WTC11 (cell line): ENCODE results near the gene SETD3. TPM values are rescaled to one million over a fixed set of nuclear protein-coding genes. Genes with fewer than 3 reads are reported as not detected.

ENCODE experiments used
- ATAC-seq: fragments of 200-7000 bp; cut with Tn5 transposase; 2 replicates; pipeline ENCODE4 v1.10.0; 2021; ENCODE audit warnings: mild to moderate bottlenecking, moderate library complexity
- CTCF ChIA-PET: fragments of 300-600 bp; sonication (Branson Sonifier 250); formaldehyde crosslinking; loops from one replicate; lab custom pipeline; 2021; ENCODE audit warnings: antibody characterized with exemption; lab: Charles Lee
- POLR2A ChIA-PET: fragments of 350-600 bp; sonication (Branson Sonifier 250); formaldehyde crosslinking; loops from one replicate; lab custom pipeline; 2021; ENCODE audit warnings: antibody characterized with exemption; lab: Charles Lee
- DNase-seq: peaks from one replicate; pipeline ENCODE4 v3.0.0; 2021; ENCODE audit warnings: low spot score
- H3K27ac Mint-ChIP-seq: 2 replicates; pipeline ENCODE4 v1.8.0; 2021; ENCODE audit warnings: mixed read lengths
- H3K27me3 Mint-ChIP-seq: 2 replicates; pipeline ENCODE4 v1.8.0; 2021; ENCODE audit warnings: low read depth, mild to moderate bottlenecking, moderate library complexity, mixed read lengths
- H3K36me3 Mint-ChIP-seq: 2 replicates; pipeline ENCODE4 v1.8.0; 2021; ENCODE audit warnings: mixed read lengths
- H3K4me1 Mint-ChIP-seq: 2 replicates; pipeline ENCODE4 v1.8.0; 2022; ENCODE audit warnings: mixed read lengths
- H3K4me3 Mint-ChIP-seq: 2 replicates; pipeline ENCODE4 v1.8.0; 2021; ENCODE audit warnings: mild to moderate bottlenecking, moderate library complexity, mixed read lengths
- H3K9me3 Mint-ChIP-seq: 2 replicates; pipeline ENCODE4 v1.8.0; 2021; ENCODE audit warnings: mixed read lengths
- ATF1 ChIP-seq: sonication (generic); formaldehyde crosslinking; IDR thresholded peaks from 2 replicates; pipeline ENCODE4 v1.8.1; 2023; ENCODE audit warnings: mild to moderate bottlenecking, moderate library complexity, missing genetic modification reagents
- ESRRA ChIP-seq: sonication (generic); formaldehyde crosslinking; IDR thresholded peaks from 2 replicates; pipeline ENCODE4 v1.8.1; 2022; ENCODE audit warnings: mild to moderate bottlenecking, missing genetic modification reagents, borderline replicate concordance
- FOXJ3 ChIP-seq: sonication (generic); formaldehyde crosslinking; IDR thresholded peaks from 2 replicates; pipeline ENCODE4 v1.9.0; 2021; ENCODE audit warnings: missing genetic modification reagents, mild to moderate bottlenecking, borderline replicate concordance
- NFYB ChIP-seq: sonication (generic); formaldehyde crosslinking; conservative IDR thresholded peaks from 2 replicates; pipeline ENCODE4 v1.8.0; 2022; ENCODE audit warnings: low read depth, missing genetic modification reagents
- NR1H2 ChIP-seq: sonication (generic); formaldehyde crosslinking; IDR thresholded peaks from 2 replicates; pipeline ENCODE4 v1.9.0; 2021; ENCODE audit warnings: mild to moderate bottlenecking, moderate library complexity, missing genetic modification reagents
- OVOL2 ChIP-seq: fragments of 250-450 bp; sonication (Bioruptor Pico); IDR thresholded peaks from 2 replicates; pipeline ENCODE4 v1.9.0; 2021; ENCODE audit warnings: mild to moderate bottlenecking, borderline replicate concordance
- PRRX2 ChIP-seq: fragments of 250-450 bp; sonication (Bioruptor Pico); IDR thresholded peaks from 2 replicates; pipeline ENCODE4 v1.8.0; 2021; ENCODE audit warnings: mild to moderate bottlenecking
- RORB ChIP-seq: fragments of 250-450 bp; sonication (Bioruptor Pico); IDR thresholded peaks from 2 replicates; pipeline ENCODE4 v1.9.0; 2021; ENCODE audit warnings: mild to moderate bottlenecking
- SOX15 ChIP-seq: fragments of 250-450 bp; sonication (Bioruptor Pico); IDR thresholded peaks from 2 replicates; pipeline ENCODE4 v1.9.0; 2021; ENCODE audit warnings: mild to moderate bottlenecking
- SP1 ChIP-seq: sonication (generic); formaldehyde crosslinking; conservative IDR thresholded peaks from 2 replicates; pipeline ENCODE4 v1.8.1; 2022; ENCODE audit warnings: missing genetic modification reagents
- ZBTB21 ChIP-seq: sonication (generic); formaldehyde crosslinking; IDR thresholded peaks from 2 replicates; pipeline ENCODE4 v1.8.1; 2023; ENCODE audit warnings: mild to moderate bottlenecking, missing genetic modification reagents, borderline replicate concordance
- ZNF138 ChIP-seq: sonication (generic); formaldehyde crosslinking; conservative IDR thresholded peaks from 2 replicates; pipeline ENCODE4 v1.8.1; 2022; ENCODE audit warnings: mild to moderate bottlenecking, moderate library complexity, missing genetic modification reagents
- ZNF263 ChIP-seq: sonication (generic); formaldehyde crosslinking; IDR thresholded peaks from 2 replicates; pipeline ENCODE4 v1.8.1; 2022; ENCODE audit warnings: low read depth, mild to moderate bottlenecking, moderate library complexity, missing genetic modification reagents
- ZNF396 ChIP-seq: fragments of 250-450 bp; sonication (Bioruptor Pico); IDR thresholded peaks from 2 replicates; pipeline ENCODE4 v1.8.0; 2021; ENCODE audit warnings: mild to moderate bottlenecking, moderate library complexity, borderline replicate concordance
- ZNF423 ChIP-seq: fragments of 250-450 bp; sonication (Bioruptor Pico); IDR thresholded peaks from 2 replicates; pipeline ENCODE4 v2.1.2; 2022; ENCODE audit warnings: mild to moderate bottlenecking, moderate library complexity
- ZNF671 ChIP-seq: fragments of 250-450 bp; sonication (Bioruptor Pico); IDR thresholded peaks from 2 replicates; pipeline ENCODE4 v1.8.0; 2021; ENCODE audit warnings: mild to moderate bottlenecking
- total RNA-seq: library from RNA; stranded (reverse); gene quantifications from 3 replicates; pipeline ENCODE4 v1.2.3, GENCODE V29; 2021
- TF ChIP-seq, protein P1 (sequence below): sonication (generic); formaldehyde crosslinking; IDR thresholded peaks from 2 replicates; pipeline ENCODE4 v1.8.1; 2023; ENCODE audit warnings: mild to moderate bottlenecking, missing genetic modification reagents, borderline replicate concordance
- TF ChIP-seq, protein P2 (sequence below): sonication (generic); formaldehyde crosslinking; IDR thresholded peaks from 2 replicates; pipeline ENCODE4 v1.8.0; 2023; ENCODE audit warnings: missing genetic modification reagents
- TF ChIP-seq, protein P3 (sequence below): sonication (generic); formaldehyde crosslinking; IDR thresholded peaks from 2 replicates; pipeline ENCODE4 v1.8.1; 2022; ENCODE audit warnings: mild to moderate bottlenecking, missing genetic modification reagents, moderate library complexity, borderline replicate concordance
- TF ChIP-seq, protein P4 (sequence below): sonication (generic); formaldehyde crosslinking; IDR thresholded peaks from 2 replicates; pipeline ENCODE4 v1.8.0; 2022; ENCODE audit warnings: mild to moderate bottlenecking, missing genetic modification reagents
- TF ChIP-seq, protein P5 (sequence below): fragments of 200-600 bp; IDR thresholded peaks from 2 replicates; pipeline ENCODE4 v1.8.0; 2022; ENCODE audit warnings: antibody characterized with exemption
- TF ChIP-seq, protein P6 (sequence below): sonication (generic); formaldehyde crosslinking; IDR thresholded peaks from 2 replicates; pipeline ENCODE4 v1.8.1; 2022; ENCODE audit warnings: low read depth, mild to moderate bottlenecking, moderate library complexity, missing genetic modification reagents, borderline replicate concordance
- TF ChIP-seq, protein P7 (sequence below): sonication (generic); formaldehyde crosslinking; IDR thresholded peaks from 2 replicates; pipeline ENCODE4 v1.8.1; 2022; ENCODE audit warnings: mild to moderate bottlenecking, moderate library complexity, missing genetic modification reagents
- TF ChIP-seq, protein P8 (sequence below): sonication (generic); formaldehyde crosslinking; IDR thresholded peaks from 2 replicates; pipeline ENCODE4 v1.8.0; 2022; ENCODE audit warnings: mild to moderate bottlenecking, missing genetic modification reagents

The SETD3 gene
- total RNA-seq, 1 experiment from 2014 or later = 53.1 TPM

DNA sequence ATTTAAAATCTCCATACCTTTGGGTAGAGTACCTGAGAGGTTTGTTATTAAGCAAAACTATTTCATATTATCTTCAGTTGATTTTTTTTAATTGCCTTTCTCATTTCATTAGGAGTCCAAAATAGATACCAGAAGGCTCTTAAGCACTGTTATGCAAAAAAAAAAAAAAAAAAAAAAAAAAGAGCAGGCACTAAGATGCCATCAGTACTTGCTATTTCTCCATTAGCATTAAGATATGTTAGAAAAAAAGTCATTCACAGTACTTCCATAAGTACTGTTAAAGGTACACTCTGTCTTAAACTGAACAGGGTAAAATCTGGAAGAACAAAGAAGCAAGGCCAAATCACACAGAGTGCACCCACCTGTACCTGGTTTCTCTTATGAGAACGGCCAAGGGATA is 57.2 kb downstream of the SETD3 start (continued):
- TF ChIP-seq, protein P1, sequence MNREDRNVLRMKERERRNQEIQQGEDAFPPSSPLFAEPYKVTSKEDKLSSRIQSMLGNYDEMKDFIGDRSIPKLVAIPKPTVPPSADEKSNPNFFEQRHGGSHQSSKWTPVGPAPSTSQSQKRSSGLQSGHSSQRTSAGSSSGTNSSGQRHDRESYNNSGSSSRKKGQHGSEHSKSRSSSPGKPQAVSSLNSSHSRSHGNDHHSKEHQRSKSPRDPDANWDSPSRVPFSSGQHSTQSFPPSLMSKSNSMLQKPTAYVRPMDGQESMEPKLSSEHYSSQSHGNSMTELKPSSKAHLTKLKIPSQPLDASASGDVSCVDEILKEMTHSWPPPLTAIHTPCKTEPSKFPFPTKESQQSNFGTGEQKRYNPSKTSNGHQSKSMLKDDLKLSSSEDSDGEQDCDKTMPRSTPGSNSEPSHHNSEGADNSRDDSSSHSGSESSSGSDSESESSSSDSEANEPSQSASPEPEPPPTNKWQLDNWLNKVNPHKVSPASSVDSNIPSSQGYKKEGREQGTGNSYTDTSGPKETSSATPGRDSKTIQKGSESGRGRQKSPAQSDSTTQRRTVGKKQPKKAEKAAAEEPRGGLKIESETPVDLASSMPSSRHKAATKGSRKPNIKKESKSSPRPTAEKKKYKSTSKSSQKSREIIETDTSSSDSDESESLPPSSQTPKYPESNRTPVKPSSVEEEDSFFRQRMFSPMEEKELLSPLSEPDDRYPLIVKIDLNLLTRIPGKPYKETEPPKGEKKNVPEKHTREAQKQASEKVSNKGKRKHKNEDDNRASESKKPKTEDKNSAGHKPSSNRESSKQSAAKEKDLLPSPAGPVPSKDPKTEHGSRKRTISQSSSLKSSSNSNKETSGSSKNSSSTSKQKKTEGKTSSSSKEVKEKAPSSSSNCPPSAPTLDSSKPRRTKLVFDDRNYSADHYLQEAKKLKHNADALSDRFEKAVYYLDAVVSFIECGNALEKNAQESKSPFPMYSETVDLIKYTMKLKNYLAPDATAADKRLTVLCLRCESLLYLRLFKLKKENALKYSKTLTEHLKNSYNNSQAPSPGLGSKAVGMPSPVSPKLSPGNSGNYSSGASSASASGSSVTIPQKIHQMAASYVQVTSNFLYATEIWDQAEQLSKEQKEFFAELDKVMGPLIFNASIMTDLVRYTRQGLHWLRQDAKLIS (CRISPR knock-in tag) = no peak
- TF ChIP-seq, protein P2, sequence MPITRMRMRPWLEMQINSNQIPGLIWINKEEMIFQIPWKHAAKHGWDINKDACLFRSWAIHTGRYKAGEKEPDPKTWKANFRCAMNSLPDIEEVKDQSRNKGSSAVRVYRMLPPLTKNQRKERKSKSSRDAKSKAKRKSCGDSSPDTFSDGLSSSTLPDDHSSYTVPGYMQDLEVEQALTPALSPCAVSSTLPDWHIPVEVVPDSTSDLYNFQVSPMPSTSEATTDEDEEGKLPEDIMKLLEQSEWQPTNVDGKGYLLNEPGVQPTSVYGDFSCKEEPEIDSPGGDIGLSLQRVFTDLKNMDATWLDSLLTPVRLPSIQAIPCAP (CRISPR knock-in tag) = no peak
- no peak for TF ChIP-seq NR1H2 (CRISPR knock-in tag)
- TF ChIP-seq, protein P3, sequence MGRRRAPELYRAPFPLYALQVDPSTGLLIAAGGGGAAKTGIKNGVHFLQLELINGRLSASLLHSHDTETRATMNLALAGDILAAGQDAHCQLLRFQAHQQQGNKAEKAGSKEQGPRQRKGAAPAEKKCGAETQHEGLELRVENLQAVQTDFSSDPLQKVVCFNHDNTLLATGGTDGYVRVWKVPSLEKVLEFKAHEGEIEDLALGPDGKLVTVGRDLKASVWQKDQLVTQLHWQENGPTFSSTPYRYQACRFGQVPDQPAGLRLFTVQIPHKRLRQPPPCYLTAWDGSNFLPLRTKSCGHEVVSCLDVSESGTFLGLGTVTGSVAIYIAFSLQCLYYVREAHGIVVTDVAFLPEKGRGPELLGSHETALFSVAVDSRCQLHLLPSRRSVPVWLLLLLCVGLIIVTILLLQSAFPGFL (CRISPR knock-in tag) = no peak
- TF ChIP-seq, protein P4, sequence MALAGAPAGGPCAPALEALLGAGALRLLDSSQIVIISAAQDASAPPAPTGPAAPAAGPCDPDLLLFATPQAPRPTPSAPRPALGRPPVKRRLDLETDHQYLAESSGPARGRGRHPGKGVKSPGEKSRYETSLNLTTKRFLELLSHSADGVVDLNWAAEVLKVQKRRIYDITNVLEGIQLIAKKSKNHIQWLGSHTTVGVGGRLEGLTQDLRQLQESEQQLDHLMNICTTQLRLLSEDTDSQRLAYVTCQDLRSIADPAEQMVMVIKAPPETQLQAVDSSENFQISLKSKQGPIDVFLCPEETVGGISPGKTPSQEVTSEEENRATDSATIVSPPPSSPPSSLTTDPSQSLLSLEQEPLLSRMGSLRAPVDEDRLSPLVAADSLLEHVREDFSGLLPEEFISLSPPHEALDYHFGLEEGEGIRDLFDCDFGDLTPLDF = no peak
- no peak for TF ChIP-seq ZNF396 (CRISPR knock-in tag)
- TF ChIP-seq OVOL2 (CRISPR knock-in tag) = no peak
- no peak for TF ChIP-seq SOX15
- TF ChIP-seq ZNF423 (CRISPR knock-in tag) = no peak
- TF ChIP-seq, protein P5, sequence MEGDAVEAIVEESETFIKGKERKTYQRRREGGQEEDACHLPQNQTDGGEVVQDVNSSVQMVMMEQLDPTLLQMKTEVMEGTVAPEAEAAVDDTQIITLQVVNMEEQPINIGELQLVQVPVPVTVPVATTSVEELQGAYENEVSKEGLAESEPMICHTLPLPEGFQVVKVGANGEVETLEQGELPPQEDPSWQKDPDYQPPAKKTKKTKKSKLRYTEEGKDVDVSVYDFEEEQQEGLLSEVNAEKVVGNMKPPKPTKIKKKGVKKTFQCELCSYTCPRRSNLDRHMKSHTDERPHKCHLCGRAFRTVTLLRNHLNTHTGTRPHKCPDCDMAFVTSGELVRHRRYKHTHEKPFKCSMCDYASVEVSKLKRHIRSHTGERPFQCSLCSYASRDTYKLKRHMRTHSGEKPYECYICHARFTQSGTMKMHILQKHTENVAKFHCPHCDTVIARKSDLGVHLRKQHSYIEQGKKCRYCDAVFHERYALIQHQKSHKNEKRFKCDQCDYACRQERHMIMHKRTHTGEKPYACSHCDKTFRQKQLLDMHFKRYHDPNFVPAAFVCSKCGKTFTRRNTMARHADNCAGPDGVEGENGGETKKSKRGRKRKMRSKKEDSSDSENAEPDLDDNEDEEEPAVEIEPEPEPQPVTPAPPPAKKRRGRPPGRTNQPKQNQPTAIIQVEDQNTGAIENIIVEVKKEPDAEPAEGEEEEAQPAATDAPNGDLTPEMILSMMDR = no peak
- no peak for TF ChIP-seq ZNF671 (CRISPR knock-in tag)
- no peak for TF ChIP-seq ATF1

DNA sequence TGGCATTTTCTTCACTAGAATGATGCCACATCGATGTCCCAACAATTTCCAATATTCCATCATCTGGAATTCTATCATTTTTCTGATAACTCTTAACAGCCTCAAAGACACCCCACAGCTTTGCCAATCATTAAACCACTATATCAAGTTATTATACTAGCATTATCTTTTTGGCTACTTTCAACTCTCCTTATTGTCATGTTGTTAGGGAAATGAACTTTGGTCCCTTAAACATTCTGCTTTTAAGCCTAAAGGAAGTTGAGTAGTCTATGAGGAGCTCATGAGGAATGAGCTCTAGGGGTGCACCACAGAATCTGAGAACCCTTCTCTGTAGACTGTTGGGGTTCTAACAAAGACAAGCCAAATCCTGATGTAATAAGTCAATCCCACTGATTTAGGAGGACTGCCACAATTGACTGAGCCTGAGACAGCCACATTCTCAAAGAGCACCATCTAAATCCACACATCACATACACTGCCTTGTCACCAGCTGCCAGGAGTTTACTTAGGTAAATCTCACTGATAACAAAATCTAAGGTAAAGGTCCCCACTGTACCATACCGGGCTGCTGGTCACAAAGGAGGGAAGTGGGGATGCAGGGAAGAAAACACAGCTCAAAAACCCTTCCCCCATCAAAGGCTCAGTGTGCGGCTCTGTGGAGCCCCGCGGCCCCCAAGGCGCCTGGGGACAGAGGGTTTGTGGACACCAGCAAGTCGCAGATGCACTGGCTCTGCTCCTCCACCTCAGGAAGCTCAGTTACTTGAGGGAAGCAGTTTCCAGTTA is 58.2 kb downstream of the SETD3 start:
- CTCF ChIA-PET = interaction anchor here (0.6 to 3.7 kb wide), 5 partner anchors 8 to 523 kb away, joined by 3 to 20 read pairs (median 4); no protein-coding TSS in a partner anchor
- no peak overlapping the region for H3K27ac Mint-ChIP-seq
- TF ChIP-seq, protein P6, sequence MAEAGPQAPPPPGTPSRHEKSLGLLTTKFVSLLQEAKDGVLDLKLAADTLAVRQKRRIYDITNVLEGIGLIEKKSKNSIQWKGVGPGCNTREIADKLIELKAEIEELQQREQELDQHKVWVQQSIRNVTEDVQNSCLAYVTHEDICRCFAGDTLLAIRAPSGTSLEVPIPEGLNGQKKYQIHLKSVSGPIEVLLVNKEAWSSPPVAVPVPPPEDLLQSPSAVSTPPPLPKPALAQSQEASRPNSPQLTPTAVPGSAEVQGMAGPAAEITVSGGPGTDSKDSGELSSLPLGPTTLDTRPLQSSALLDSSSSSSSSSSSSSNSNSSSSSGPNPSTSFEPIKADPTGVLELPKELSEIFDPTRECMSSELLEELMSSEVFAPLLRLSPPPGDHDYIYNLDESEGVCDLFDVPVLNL = no peak
- TF ChIP-seq FOXJ3 (CRISPR knock-in tag) (no peak), ZBTB21 (CRISPR knock-in tag) (no peak), SP1 (CRISPR knock-in tag) (no peak), PRRX2 (CRISPR knock-in tag) (no peak), NFYB (CRISPR knock-in tag) (no peak), RORB (CRISPR knock-in tag) (no peak), ZNF138 (no peak), ZNF263 (CRISPR knock-in tag) (no peak), ESRRA (CRISPR knock-in tag) (no peak)
- TF ChIP-seq, protein P7, sequence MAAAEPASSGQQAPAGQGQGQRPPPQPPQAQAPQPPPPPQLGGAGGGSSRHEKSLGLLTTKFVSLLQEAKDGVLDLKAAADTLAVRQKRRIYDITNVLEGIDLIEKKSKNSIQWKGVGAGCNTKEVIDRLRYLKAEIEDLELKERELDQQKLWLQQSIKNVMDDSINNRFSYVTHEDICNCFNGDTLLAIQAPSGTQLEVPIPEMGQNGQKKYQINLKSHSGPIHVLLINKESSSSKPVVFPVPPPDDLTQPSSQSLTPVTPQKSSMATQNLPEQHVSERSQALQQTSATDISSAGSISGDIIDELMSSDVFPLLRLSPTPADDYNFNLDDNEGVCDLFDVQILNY (CRISPR knock-in tag) = no peak
- TF ChIP-seq, protein P8, sequence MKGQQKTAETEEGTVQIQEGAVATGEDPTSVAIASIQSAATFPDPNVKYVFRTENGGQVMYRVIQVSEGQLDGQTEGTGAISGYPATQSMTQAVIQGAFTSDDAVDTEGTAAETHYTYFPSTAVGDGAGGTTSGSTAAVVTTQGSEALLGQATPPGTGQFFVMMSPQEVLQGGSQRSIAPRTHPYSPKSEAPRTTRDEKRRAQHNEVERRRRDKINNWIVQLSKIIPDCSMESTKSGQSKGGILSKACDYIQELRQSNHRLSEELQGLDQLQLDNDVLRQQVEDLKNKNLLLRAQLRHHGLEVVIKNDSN (CRISPR knock-in tag) = no peak

More for the DNA sequence above, 58.2 kb downstream of the SETD3 start:
- POLR2A ChIA-PET = no interaction called here
- H3K27me3 Mint-ChIP-seq = no peaks in the 10 kb centered on the region
- ATAC-seq (no peak), DNase-seq (no peak)
- peaks cover 62% of the 10 kb centered on the region for H3K4me1 Mint-ChIP-seq
- no peaks in the 10 kb centered on the region for H3K9me3 Mint-ChIP-seq
- peaks cover under 1% of the 10 kb centered on the region for H3K36me3 Mint-ChIP-seq
- no peak overlapping the region for H3K4me3 Mint-ChIP-seq
